HG03095 (cell line): Measurements from ENCODE around the gene SEPTIN5.

Experiments used
- ATAC-seq: cut with Tn5 transposase; IDR thresholded peaks from one replicate; pipeline ENCODE4 v1.9.1; 2021; ENCODE audit warnings: moderate library complexity; ENCODE audit not compliant: unreplicated experiment

The SEPTIN5 gene

GRCh38 chr22:19704355-19705015 is 9.8 kb upstream of the SEPTIN5 start:
- no peak for ATAC-seq

- ATAC-seq: no peak
These were observed 8.9 kb upstream of the SEPTIN5 start for GRCh38 chr22:19705181-19705934.

GRCh38 chr22:19706661-19707151 is 7.6 kb upstream of the SEPTIN5 start:
- ATAC-seq: no peak

- ATAC-seq: no peak
These were observed 6.7 kb upstream of the SEPTIN5 start for GRCh38 chr22:19707347-19708290.

- no peak for ATAC-seq
These were observed 5.8 kb upstream of the SEPTIN5 start for GRCh38 chr22:19708321-19709011.

GRCh38 chr22:19709063-19709769 is 5.1 kb upstream of the SEPTIN5 start:
- no peak for ATAC-seq

GRCh38 chr22:19710020-19710768 is 4.1 kb upstream of the SEPTIN5 start:
- no peak for ATAC-seq

GRCh38 chr22:19710769-19711106 is 3.6 kb upstream of the SEPTIN5 start:
- no peak for ATAC-seq

- ATAC-seq: no peak
These were observed 1.1 kb upstream of the SEPTIN5 start for GRCh38 chr22:19713245-19713644.

GRCh38 chr22:19713650-19714311 is 522 bp upstream of the SEPTIN5 start:
- no peak for ATAC-seq

- no peak for ATAC-seq
These were observed 1.1 kb downstream of the SEPTIN5 start for GRCh38 chr22:19715188-19715930.

- ATAC-seq: no peak
These were observed 1.9 kb downstream of the SEPTIN5 start for GRCh38 chr22:19716041-19716828.

GRCh38 chr22:19716829-19717105 is 2.5 kb downstream of the SEPTIN5 start:
- ATAC-seq: no peak

GRCh38 chr22:19717181-19717580 is 2.9 kb downstream of the SEPTIN5 start:
- ATAC-seq: no peak

GRCh38 chr22:19717691-19718455 is 3.6 kb downstream of the SEPTIN5 start:
- no peak for ATAC-seq

- ATAC-seq: no peak
These were observed 4.2 kb downstream of the SEPTIN5 start for GRCh38 chr22:19718456-19719049.
